K562 (cell line): ENCODE measurements around the gene ZNF92. TPM values are rescaled to one million over a fixed set of nuclear protein-coding genes. Genes with fewer than 3 reads are reported as not detected.

Source experiments
- BRCA1 ChIP-seq, 2 experiments: fragments of 450-650 bp in 1 of 2; sonication (generic) in 1 of 2; formaldehyde crosslinking in 1 of 2; IDR thresholded peaks; 2 replicates each; pipeline versions ENCODE4 v1.5.0 to v1.6.1; 2017 to 2020; ENCODE audit warnings: mild to moderate bottlenecking in 1 of 2, missing genetic modification reagents in 1 of 2
- CHD1 ChIP-seq: fragments of 200-600 bp; sonication (generic); IDR thresholded peaks from one replicate; pipeline ENCODE4 v1.6.1; 2012; ENCODE audit warnings: mild to moderate bottlenecking, moderate library complexity, low read length, inconsistent platforms
- CXXC5 ChIP-seq: fragments of 250-450 bp; sonication (Bioruptor Pico); IDR thresholded peaks from 2 replicates; pipeline ENCODE4 v1.8.0; 2022; ENCODE audit warnings: inconsistent platforms, mild to moderate bottlenecking, moderate library complexity
- GTF3C2 ChIP-seq: IDR thresholded peaks from 3 replicates; pipeline ENCODE4 v1.6.1; 2011; ENCODE audit warnings: borderline replicate concordance, mild to moderate bottlenecking, moderate library complexity; ENCODE audit not compliant: insufficient read length; ENCODE audit errors: extremely low read depth
- HINFP ChIP-seq: fragments of 450-650 bp; conservative IDR thresholded peaks from 2 replicates; pipeline ENCODE4 v1.6.1; 2016; ENCODE audit warnings: missing genetic modification characterization, low read depth, mild to moderate bottlenecking, control low read depth, missing compliant biosample characterization
- HNRNPL ChIP-seq: fragments of 200-400 bp; formaldehyde crosslinking; IDR thresholded peaks from 2 replicates; pipeline ENCODE4 v1.6.1; 2017; ENCODE audit warnings: low read depth, mild to moderate bottlenecking, low read length
- ILF3 ChIP-seq: fragments of 450-650 bp; IDR thresholded peaks from 2 replicates; pipeline ENCODE4 v1.6.1; 2018; ENCODE audit warnings: antibody characterized with exemption, mild to moderate bottlenecking, moderate library complexity, borderline replicate concordance
- MBD2 ChIP-seq: sonication (generic); IDR thresholded peaks from 2 replicates; pipeline ENCODE4 v1.6.1; 2016; ENCODE audit warnings: low read depth, borderline replicate concordance
- MITF ChIP-seq: IDR thresholded peaks from 2 replicates; pipeline ENCODE4 v1.6.1; 2014; ENCODE audit warnings: antibody characterized with exemption
- NEUROD1 ChIP-seq: fragments of 150-350 bp; IDR thresholded peaks from 2 replicates; pipeline ENCODE4 v1.6.1; 2014; ENCODE audit warnings: borderline replicate concordance, low read length, low read depth; ENCODE audit not compliant: partially characterized antibody
- ZBTB5 ChIP-seq: fragments of 450-650 bp; IDR thresholded peaks from 2 replicates; pipeline ENCODE4 v1.6.1; 2017; ENCODE audit warnings: antibody characterized with exemption
- ZNF316 ChIP-seq: fragments of 450-650 bp; IDR thresholded peaks from 2 replicates; pipeline ENCODE4 v1.6.1; 2016
- ZNF518B ChIP-seq: fragments of 250-450 bp; sonication (Bioruptor Pico); IDR thresholded peaks from 2 replicates; pipeline ENCODE4 v1.5.0; 2021; ENCODE audit warnings: mild to moderate bottlenecking, moderate library complexity
- ZNF699 ChIP-seq: fragments of 250-450 bp; sonication (Bioruptor Pico); IDR thresholded peaks from 2 replicates; pipeline ENCODE4 v1.8.0; 2021; ENCODE audit warnings: mild to moderate bottlenecking, moderate library complexity; ENCODE audit not compliant: insufficient replicate concordance
- ZNF780A ChIP-seq: fragments of 250-450 bp; sonication (Bioruptor Pico); IDR thresholded peaks from 2 replicates; pipeline ENCODE4 v1.5.0; 2021; ENCODE audit warnings: mild to moderate bottlenecking
- polyA plus RNA-seq, 8 experiments: library from polyadenylated mRNA; depleted of rRNA in 4 of 8; stranded (reverse) in 5 of 8; unstranded in 3 of 8; fragments of >200 nt; fragmentation: Nextera tagmentation in 2 of 8; fragmentation: Illumina TruSeq in 1 of 8; extraction: Ambion mirVana in 2 of 8; extraction: Trizol in 1 of 8; gene quantifications; 2 replicates each; pipeline versions ENCODE4 v1.2.1 to v1.2.3, GENCODE V29; 2011 to 2014; ENCODE audit warnings: inconsistent platforms in 1 of 8, missing spikeins in 1 of 8
- total RNA-seq, 7 experiments: library from RNA; depleted of rRNA in 6 of 7; stranded (reverse); fragments of >200 nt in 6 of 7; fragmentation: Illumina TruSeq in 2 of 7; extraction: Trizol in 2 of 7; gene quantifications; 2 replicates each; pipeline versions ENCODE4 v1.2.1 to v1.2.3, GENCODE V29; 2011 to 2021; ENCODE audit warnings: low replicate concordance in 1 of 7

Gene ZNF92
- total and polyA plus RNA-seq, 9 of the 15 experiments (the other 6 are each of a cell fraction or from before 2014, with no cell fraction given): 8.9 to 29.4 (median 12.5) TPM

GRCh38 chr7:65373608-65374351 is at the start of gene ZNF92 (continued):
- TF ChIP-seq NEUROD1 (peak; percentile 62), HINFP (no peak), MITF (no peak), ZBTB5 (no peak), ZNF780A (CRISPR knock-in tag) (no peak), CHD1 (peak; percentile 73), GTF3C2 (no peak), MBD2 (peak; percentile 94), HNRNPL (no peak), ILF3 (no peak; the same call in 1 of the 2 replicates), ZNF699 (CRISPR knock-in tag) (no peak), BRCA1 (IDR thresholded peaks at IDR 0.05) (no peak), BRCA1 (CRISPR knock-in tag; IDR thresholded peaks at IDR 0.05) (no peak), CXXC5 (CRISPR knock-in tag) (peak; percentile 88), ZNF518B (no peak), ZNF316 (no peak)
